K562 (cell line): ENCODE data around the gene STMP1. TPM values are rescaled to one million over a fixed set of nuclear protein-coding genes. Genes with fewer than 3 reads are reported as not detected.

ENCODE experiments used
- ATAC-seq: fragments of 200-7000 bp; cut with Tn5 transposase; 3 replicates; pipeline ENCODE4 v1.9.1; 2020; ENCODE audit warnings: moderate library complexity
- BruUV-seq: library from RNA; stranded (reverse); fragments of 400-500 nt; replicated peaks from 2 replicates; lab custom pipeline; 2021; lab: Mats Ljungman, UMichigan
- CTCF ChIA-PET: fragments of 300-600 bp; formaldehyde crosslinking; extraction: SDS; loops from one replicate; lab custom pipeline; 2021; ENCODE audit warnings: low intra/inter-chr PET ratio; lab: Yijun Ruan, JAX
- POLR2A ChIA-PET: fragments of 300-600, 350-650 bp; sonication (Branson Sonifier 250); formaldehyde crosslinking; extraction: SDS; loops from one replicate; lab custom pipeline; 2021; ENCODE audit warnings: antibody characterized with exemption, inconsistent platforms; lab: Yijun Ruan, JAX
- DNase-seq, 4 experiments: peaks; one replicate each; pipeline versions ENCODE4 v3.0.0 to v3.0.0-alpha.2; 2011 to 2018; ENCODE audit warnings: low spot score in 3 of 4, mixed read lengths in 3 of 4; ENCODE audit errors: extremely low read depth in 1 of 4
- FAIRE-seq: peaks from 2 replicates; lab custom pipeline; 2011; peaks lifted over from hg19 to GRCh38; lab: Jason Lieb, UNC
- H2AFZ ChIP-seq: 2 replicates; pipeline ENCODE4 v1.6.0; 2011; ENCODE audit warnings: low read depth, low read length, control low read depth, inconsistent platforms
- H3K27ac ChIP-seq: fragments of 200-600 bp; 3 replicates; pipeline ENCODE4 v1.8.0; 2011; ENCODE audit warnings: low read depth, mild to moderate bottlenecking, control low read depth, inconsistent platforms, low read length, moderate library complexity, mixed read lengths; ENCODE audit errors: extremely low read depth
- H3K27me3 ChIP-seq, 2 experiments: fragments of 300-600 bp in 1 of 2; 2 replicates in 1 of 2; 3 replicates in 1 of 2; pipeline versions ENCODE4 v1.6.0 to v1.8.0; 2011; ENCODE audit warnings: inconsistent platforms in 2 of 2, low read length in 2 of 2, mild to moderate bottlenecking in 1 of 2, mixed read lengths in 1 of 2, moderate library complexity in 1 of 2; ENCODE audit not compliant: control insufficient read depth in 2 of 2, insufficient read depth in 2 of 2
- H3K36me3 ChIP-seq: fragments of 300-600 bp; 3 replicates; pipeline ENCODE4 v1.8.0; 2011; ENCODE audit warnings: mild to moderate bottlenecking, low read length, inconsistent platforms; ENCODE audit not compliant: control insufficient read depth, insufficient read depth
- H3K4me1 ChIP-seq, 2 experiments: fragments of 200-600 bp in 1 of 2; replicated peaks in 1 of 2; 2 replicates in 1 of 2; 3 replicates in 1 of 2; pipeline versions ENCODE4 v1.5.1 to v1.8.0; 2011; ENCODE audit warnings: inconsistent platforms in 2 of 2, low read length in 2 of 2, mild to moderate bottlenecking in 1 of 2, mixed read lengths in 1 of 2, moderate library complexity in 1 of 2; ENCODE audit not compliant: control insufficient read depth in 2 of 2, insufficient read depth in 2 of 2
- H3K4me2 ChIP-seq: 2 replicates; pipeline ENCODE4 v1.6.1; 2011; ENCODE audit warnings: low read length, control low read depth, inconsistent platforms, mixed read lengths; ENCODE audit not compliant: insufficient read depth
- H3K4me3 ChIP-seq: fragments of 200-600 bp; sonication (generic), shearing (Covaris generic); 2 replicates; pipeline ENCODE4 v1.5.1; 2016; ENCODE audit warnings: control low read depth, inconsistent platforms
- H3K79me2 ChIP-seq: fragments of 200-600 bp; 3 replicates; pipeline ENCODE4 v1.8.0; 2011; ENCODE audit warnings: low read length, inconsistent platforms; ENCODE audit not compliant: control insufficient read depth, insufficient read depth
- H3K9ac ChIP-seq, 2 experiments: 2 replicates each; pipeline versions ENCODE4 v1.6.0 to v1.6.1; 2011; ENCODE audit warnings: low read depth in 2 of 2, low read length in 2 of 2, control low read depth in 1 of 2, inconsistent platforms in 1 of 2, mild to moderate bottlenecking in 1 of 2, mixed read lengths in 1 of 2; ENCODE audit not compliant: insufficient read depth in 1 of 2
- H3K9me1 ChIP-seq: one replicate; pipeline ENCODE4 v1.6.0; 2011; ENCODE audit warnings: inconsistent platforms, mild to moderate bottlenecking, low read length, moderate library complexity; ENCODE audit not compliant: control insufficient read depth, insufficient read depth
- H3K9me3 ChIP-seq: replicated peaks from 2 replicates; pipeline ENCODE4 v1.5.1; 2011; ENCODE audit warnings: low read depth, low read length, inconsistent platforms; ENCODE audit not compliant: control insufficient read depth, insufficient read depth
- H4K20me1 ChIP-seq: replicated peaks from 2 replicates; pipeline ENCODE4 v1.6.1; 2011; ENCODE audit warnings: low read length, inconsistent platforms, mixed read lengths; ENCODE audit not compliant: control insufficient read depth, insufficient read depth
- C11orf30 ChIP-seq: fragments of 450-650 bp; IDR thresholded peaks from 2 replicates; pipeline ENCODE4 v1.6.1; 2016; ENCODE audit warnings: low read depth, mild to moderate bottlenecking
- GABPB1 ChIP-seq: sonication (generic); formaldehyde crosslinking; IDR thresholded peaks from 2 replicates; pipeline ENCODE4 v1.8.0; 2022; ENCODE audit warnings: mild to moderate bottlenecking, missing genetic modification reagents
- HDAC1 ChIP-seq, 2 experiments: fragments of 450-650 bp; IDR thresholded peaks; 2 replicates each; pipeline ENCODE4 v1.6.1; 2016 to 2017; ENCODE audit warnings: inconsistent platforms in 1 of 2, mild to moderate bottlenecking in 1 of 2, moderate library complexity in 1 of 2
- MAFK ChIP-seq: IDR thresholded peaks from 2 replicates; pipeline ENCODE4 v1.6.1; 2011; ENCODE audit warnings: low read length, improper control_type of control experiment
- TEAD4 ChIP-seq, 2 experiments: sonication (generic) in 1 of 2; formaldehyde crosslinking in 1 of 2; IDR thresholded peaks; 2 replicates each; pipeline versions ENCODE4 v1.6.1 to v1.8.0; 2012 to 2022; ENCODE audit warnings: borderline replicate concordance in 1 of 2, inconsistent platforms in 1 of 2, low read length in 1 of 2, mild to moderate bottlenecking in 1 of 2, missing genetic modification reagents in 1 of 2
- WGBS: fragments of 100-300 bp; shearing (Covaris generic); methylation state at CpG from one replicate; pipeline ENCODE4 v1.1.6; 2016; ENCODE audit warnings: low coverage, mixed read lengths; ENCODE audit not compliant: insufficient coverage; ENCODE audit errors: missing lambda C conversion rate; 5-methylcytosine and 5-hydroxymethylcytosine counted together
- in situ Hi-C: fragments of 300-500 bp; cut with MboI; formaldehyde crosslinking; loops from 4 replicates; pipeline ENCODE4 v1.15.0; 2018; ENCODE audit warnings: inconsistent platforms, mixed read lengths
- intact Hi-C: fragments of 100-400 bp; cut with micrococcal nuclease; formaldehyde crosslinking; loops from 2 replicates; pipeline ENCODE4 v1.14.2; 2022
- polyA plus RNA-seq, 8 experiments: library from polyadenylated mRNA; depleted of rRNA in 4 of 8; stranded (reverse) in 5 of 8; unstranded in 3 of 8; fragments of >200 nt; fragmentation: Nextera tagmentation in 2 of 8; fragmentation: Illumina TruSeq in 1 of 8; extraction: Ambion mirVana in 2 of 8; extraction: Trizol in 1 of 8; gene quantifications; 2 replicates each; pipeline versions ENCODE4 v1.2.1 to v1.2.3, GENCODE V29; 2011 to 2014; ENCODE audit warnings: inconsistent platforms in 1 of 8, missing spikeins in 1 of 8
- total RNA-seq, 7 experiments: library from RNA; depleted of rRNA in 6 of 7; stranded (reverse); fragments of >200 nt in 6 of 7; fragmentation: Illumina TruSeq in 2 of 7; extraction: Trizol in 2 of 7; gene quantifications; 2 replicates each; pipeline versions ENCODE4 v1.2.1 to v1.2.3, GENCODE V29; 2011 to 2021; ENCODE audit warnings: low replicate concordance in 1 of 7

STMP1 gene
- total and polyA plus RNA-seq, 9 of the 15 experiments (the other 6 are each of a cell fraction or from before 2014, with no cell fraction given): 10.6 to 249 (median 56.8) TPM

DNA sequence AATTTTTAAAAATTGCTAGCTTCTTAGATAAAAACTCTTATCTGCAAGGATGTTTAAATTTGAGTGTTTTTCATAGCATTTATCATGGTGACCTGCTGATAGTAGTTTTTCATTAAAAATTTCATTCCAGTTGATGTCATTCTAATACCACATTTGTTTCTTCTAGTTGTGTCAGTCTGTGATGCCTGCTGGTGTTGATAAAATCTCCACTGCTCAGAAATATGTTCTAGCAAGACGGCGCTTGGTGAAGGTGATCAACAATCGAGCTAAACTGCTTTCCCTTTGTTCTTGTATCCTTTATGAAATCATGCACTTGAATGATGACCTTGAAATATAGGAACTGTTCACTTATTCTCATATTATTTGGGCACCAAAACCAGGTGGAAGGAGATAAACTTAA is 17.6 kb upstream of the STMP1 start:
- Histone ChIP-seq H3K9me1 (no peaks in the 10 kb centered on the region), H3K4me3 (no peak overlapping the region), H3K27me3 (no peaks in the 10 kb centered on the region), H3K4me2 (no peak overlapping the region), H2AFZ (no peak overlapping the region), H3K36me3 (peaks cover 99% of the 10 kb centered on the region), H4K20me1 (no peaks in the 10 kb centered on the region), H3K27ac (no peak overlapping the region), H3K79me2 (no peaks in the 10 kb centered on the region), H3K9me3 (no peaks in the 10 kb centered on the region), H3K4me1 (peaks cover 0 to under 1% of the 10 kb centered on the region in 2 experiments; a peak in 1 of 5 replicates), H3K9ac (no peak overlapping the region)
- WGBS: 74% methylated on average over 3 of the region's 3 CpGs
- in situ Hi-C loops (loop anchor here (10.0 kb wide), 1 partner anchor 360 kb away; no protein-coding TSS in a partner anchor), intact Hi-C loops (loop anchor here (5.0 to 10.0 kb wide), 2 partner anchors 132 to 230 kb away; partner anchors contain the start of gene CNOT4)
- DNase-seq: no peak
- BruUV-seq: no TSS peak
- TF ChIP-seq MAFK: no peak
- ChIA-PET POLR2A (interaction anchor here (0.7 to 3.5 kb wide), 5 partner anchors 12 to 364 kb away, joined by 3 to 24 read pairs (median 3); partner anchors contain the start of gene STMP1), CTCF (interaction anchor here (1.0 to 4.8 kb wide), 4 partner anchors 23 to 363 kb away, joined by 3 to 51 read pairs (median 10); no protein-coding TSS in a partner anchor)
- no peak for ATAC-seq
- no peak for FAIRE-seq

DNA sequence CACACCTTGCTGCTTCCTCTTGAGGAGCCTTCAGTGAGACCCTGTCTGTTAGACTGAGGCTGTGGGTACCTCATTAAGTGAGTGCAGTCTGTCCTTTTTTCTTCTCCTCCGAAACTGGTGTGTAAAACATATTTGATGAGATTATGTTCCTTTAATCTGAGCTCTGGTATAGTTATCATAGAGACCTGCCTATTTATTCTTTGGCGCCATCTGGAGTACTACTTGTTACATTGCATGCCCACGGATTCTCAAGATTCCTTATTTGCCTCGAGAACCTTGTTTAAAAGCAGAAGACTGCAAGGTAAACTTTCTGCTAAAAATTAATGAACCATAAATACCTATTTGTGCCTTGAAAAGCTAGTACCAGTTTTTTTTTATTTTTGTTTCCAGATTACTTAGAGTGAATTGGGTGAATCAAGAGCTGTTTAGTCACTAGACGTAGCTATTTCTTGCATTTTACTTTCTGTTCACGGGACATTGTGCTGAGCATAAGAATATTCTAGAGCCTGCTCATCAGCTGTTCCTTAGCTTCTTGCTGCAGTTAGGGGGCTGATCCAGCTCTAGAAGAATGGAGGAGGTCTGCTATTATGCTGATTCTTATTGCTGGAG is 16.9 kb upstream of the STMP1 start:
- Histone ChIP-seq H3K4me2 (no peak overlapping the region), H3K9ac (no peak overlapping the region), H2AFZ (no peak overlapping the region), H4K20me1 (no peaks in the 10 kb centered on the region), H3K27ac (no peak overlapping the region), H3K36me3 (peaks cover 92% of the 10 kb centered on the region), H3K4me3 (no peak overlapping the region), H3K79me2 (no peaks in the 10 kb centered on the region), H3K27me3 (no peaks in the 10 kb centered on the region), H3K4me1 (peaks cover under 1 to 6% of the 10 kb centered on the region in 2 experiments; a peak in 2 of 5 replicates), H3K9me3 (no peaks in the 10 kb centered on the region), H3K9me1 (no peaks in the 10 kb centered on the region)
- intact Hi-C loops (loop anchor here (5.0 to 10.0 kb wide), 2 partner anchors 133 to 231 kb away; partner anchors contain the start of gene CNOT4), in situ Hi-C loops (loop anchor here (10.0 kb wide), 1 partner anchor 361 kb away; no protein-coding TSS in a partner anchor)
- DNase-seq (peak; percentile 42 to 61 (median 52)), FAIRE-seq (peak; percentile 75), ATAC-seq (peak; percentile 81)
- ChIA-PET CTCF (interaction anchor here (0.5 to 4.8 kb wide), 6 partner anchors 24 to 364 kb away, joined by 3 to 51 read pairs (median 6); no protein-coding TSS in a partner anchor), POLR2A (interaction anchor here (0.9 to 3.5 kb wide), 3 partner anchors 17 to 365 kb away, joined by 4 to 24 read pairs (median 6); partner anchors contain the start of gene STMP1)
- 64% methylated on average over 6 of the region's 6 CpGs for whole genome bisulfite sequencing
- BruUV-seq: no TSS peak
- TF ChIP-seq GABPB1 (CRISPR knock-in tag) (0 out of 2 replicates have a peak, but pooled peaks have one; percentile 16), HDAC1 (IDR thresholded peaks at IDR 0.05) (no peak), TEAD4 (IDR thresholded peaks at IDR 0.05; ENCODE audit: low read length) (0 out of 2 replicates have a peak, but pooled peaks have one; percentile 19), TEAD4 (CRISPR knock-in tag; IDR thresholded peaks at IDR 0.05; ENCODE audit: borderline replicate concordance) (no peak), C11orf30 (no peak)
